Activated CD8-positive, alpha-beta memory T cell treated with anti-CD3 and anti-CD28 coated beads for 36 hours (primary cell): ENCODE results near the gene CDK9. TPM values are rescaled to one million over a fixed set of nuclear protein-coding genes. Genes with fewer than 3 reads are reported as not detected.
"Not testable (repeated sequence)": the region's sequence is repeated elsewhere in the genome, so short reads cannot be mapped to it uniquely, and the experiment has no call there.

ENCODE experiments used
- CTCF ChIA-PET: fragments of 350-600 bp; sonication (Branson Sonifier 250); formaldehyde crosslinking; loops from one replicate; lab custom pipeline; 2021; ENCODE audit warnings: antibody characterized with exemption; lab: Charles Lee
- POLR2A ChIA-PET: fragments of 350-600 bp; sonication (Branson Sonifier 250); formaldehyde crosslinking; loops from one replicate; lab custom pipeline; 2021; ENCODE audit warnings: antibody characterized with exemption; lab: Charles Lee
- total RNA-seq, 2 experiments: library from RNA; stranded (reverse); gene quantifications; one replicate each; pipeline ENCODE4 v1.2.3, GENCODE V29; 2021

Gene CDK9
- total RNA-seq, 2 experiments from 2014 or later, result 103 to 109 TPM

- POLR2A ChIA-PET, result no interaction called here
- CTCF ChIA-PET, result interaction anchor here (1.0 to 1.2 kb wide), 2 partner anchors 99 to 157 kb away, joined by 3 read pairs; no protein-coding TSS in a partner anchor
These were observed 39.7 kb downstream of the CDK9 start for GRCh38 chr9:127825319-127826051.

DNA sequence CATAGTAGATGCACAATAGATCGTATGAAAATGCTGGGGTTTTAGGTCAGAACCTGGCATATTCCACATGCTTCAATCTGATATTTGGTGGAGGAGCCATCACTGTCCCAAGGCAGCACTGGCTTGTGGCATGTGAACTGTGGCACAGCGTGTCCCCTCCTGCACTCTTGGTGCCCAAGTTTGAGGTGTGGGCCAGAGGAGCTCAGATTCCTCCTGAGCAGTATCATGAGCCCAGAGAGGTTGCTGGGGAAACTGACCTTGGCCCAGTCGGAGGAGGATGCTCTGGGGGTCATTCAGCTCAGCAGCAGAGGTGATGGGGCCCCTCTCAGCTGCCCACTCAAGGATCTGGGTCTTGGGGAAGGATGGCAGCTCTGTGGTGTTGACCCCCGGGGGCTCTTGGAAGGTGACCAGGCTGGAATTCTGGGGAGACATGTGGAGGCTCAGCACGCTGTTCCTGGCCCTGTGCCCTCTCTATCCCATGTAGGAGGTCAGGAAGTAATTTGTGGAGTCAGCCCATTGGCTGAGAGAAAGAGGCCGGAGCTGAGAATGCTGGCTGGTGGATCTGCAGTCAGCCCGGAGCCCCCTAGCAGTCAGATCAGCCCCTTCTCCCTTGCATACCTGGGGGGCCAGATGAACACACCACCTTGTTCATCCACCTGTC lies 40.5 kb downstream of the CDK9 start:
- POLR2A ChIA-PET, result interaction anchor here (0.5 to 0.6 kb wide), 2 partner anchors 128 to 486 kb away, joined by 4 to 5 read pairs; no protein-coding TSS in a partner anchor
- CTCF ChIA-PET, result no interaction called here

DNA sequence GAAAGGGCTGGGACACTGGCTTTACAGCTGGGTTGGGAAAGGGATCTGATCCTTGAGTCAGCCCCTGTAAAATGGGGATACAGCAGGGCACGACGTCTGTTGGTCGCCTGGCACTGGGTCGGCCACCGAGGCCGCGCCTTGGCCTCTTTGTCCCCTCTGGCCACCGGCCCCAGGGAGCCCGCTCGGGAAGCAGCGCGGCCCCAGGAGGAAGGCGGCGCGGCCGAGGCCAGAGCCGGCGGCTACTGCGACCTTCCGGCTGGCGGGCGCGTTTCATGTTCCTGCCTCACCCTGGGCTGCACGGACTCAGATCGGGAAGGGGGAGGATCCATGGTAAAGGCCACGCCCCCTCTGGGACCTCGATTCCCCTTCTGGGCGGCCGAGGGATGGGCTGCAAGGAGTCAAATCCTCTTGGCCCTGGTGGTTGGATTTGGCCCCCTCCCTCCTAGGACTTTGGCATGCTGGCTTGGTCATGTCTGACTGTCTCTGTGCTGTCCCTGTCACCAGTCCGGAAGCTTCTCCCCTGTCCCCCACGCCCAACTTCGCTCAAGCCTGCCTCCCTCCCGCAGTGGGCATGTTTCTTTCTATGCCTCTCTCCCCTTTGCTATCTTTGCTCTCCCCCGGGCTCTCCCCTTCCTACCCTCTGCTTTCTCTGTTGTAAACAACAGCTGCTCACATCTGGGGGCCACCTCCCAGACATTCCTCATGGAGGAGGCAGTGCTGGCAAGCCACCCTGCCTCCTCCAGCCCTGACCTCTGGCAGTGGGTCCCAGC lies 42.6 kb downstream of the CDK9 start:
- POLR2A ChIA-PET, result interaction anchor here (0.7 kb wide), 1 partner anchor 54 kb away, joined by 7 read pairs; no protein-coding TSS in a partner anchor
- CTCF ChIA-PET, result no interaction called here

DNA sequence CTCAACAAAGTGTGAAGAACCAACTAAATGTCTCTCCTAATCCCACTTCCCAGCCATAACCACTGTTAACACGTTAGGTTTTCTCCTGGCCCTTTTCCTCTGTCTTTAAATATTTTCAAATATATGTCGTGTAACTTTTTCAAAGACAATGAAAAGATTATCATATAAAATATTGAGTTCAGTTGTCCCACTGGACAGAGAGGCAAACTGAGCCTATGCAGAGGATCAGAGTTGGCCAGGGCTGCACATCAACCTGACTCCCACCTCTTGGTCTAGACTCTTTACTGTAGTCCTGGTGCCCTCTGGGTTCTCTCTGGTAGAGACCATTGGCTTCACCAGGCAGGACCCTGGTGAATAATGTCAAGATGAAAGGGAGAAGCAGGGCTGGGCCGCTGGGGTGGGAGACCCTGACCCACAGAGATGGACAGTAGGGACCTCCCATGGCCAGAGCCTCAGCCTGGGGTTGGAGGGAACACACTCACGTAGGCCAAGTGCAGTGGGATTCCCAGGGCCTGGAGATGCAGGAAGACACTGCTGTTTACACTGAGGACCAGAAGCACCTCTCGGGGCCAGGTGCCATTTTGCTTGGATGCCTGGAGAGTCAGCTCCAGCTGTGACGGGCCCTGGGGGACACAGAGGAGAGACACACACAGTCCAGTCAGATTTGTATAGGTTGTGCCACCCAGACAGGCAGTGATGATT lies 43.5 kb downstream of the CDK9 start:
- CTCF ChIA-PET, result interaction anchor here (0.5 kb wide), 1 partner anchor 275 kb away, joined by 3 read pairs; no protein-coding TSS in a partner anchor
- POLR2A ChIA-PET, result no interaction called here

- ChIA-PET CTCF (no interaction called here), POLR2A (no interaction called here)
These were observed 46.4 kb downstream of the CDK9 start for GRCh38 chr9:127832248-127832647.

GRCh38 chr9:127833555-127833954 lies 47.7 kb downstream of the CDK9 start:
- POLR2A ChIA-PET, result no interaction called here
- CTCF ChIA-PET, result interaction anchor here (0.7 kb wide), 1 partner anchor 50 kb away, joined by 4 read pairs; no protein-coding TSS in a partner anchor

DNA sequence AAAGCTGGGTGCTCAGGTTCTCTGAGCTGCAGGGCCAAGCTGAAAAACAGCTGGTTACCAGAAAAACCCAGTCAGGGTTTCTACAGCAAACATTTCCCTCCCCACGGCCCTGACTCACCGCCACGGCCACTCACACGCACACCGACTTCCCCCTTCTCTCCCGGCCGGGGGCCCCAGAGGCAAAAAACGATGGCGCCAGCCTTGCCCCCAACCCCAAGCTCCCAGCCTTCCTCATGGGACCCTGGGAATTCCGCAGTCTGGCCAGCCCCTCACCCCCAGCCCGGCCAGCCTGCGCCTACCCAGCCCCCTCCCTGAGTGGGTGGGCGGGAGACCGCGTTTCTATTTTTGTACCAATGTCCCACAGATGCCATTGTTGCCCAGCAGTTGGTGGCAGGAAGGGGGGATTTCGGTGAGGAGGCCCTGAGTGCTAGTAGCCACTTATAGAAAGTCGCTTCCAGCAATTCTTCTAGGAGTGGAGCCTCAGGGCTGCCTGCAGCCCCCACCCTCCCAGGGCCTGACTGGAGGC lies 50.2 kb downstream of the CDK9 start:
- POLR2A ChIA-PET, result no interaction called here
- CTCF ChIA-PET, result interaction anchor here (1.0 to 2.2 kb wide), 2 partner anchors 34 to 282 kb away, joined by 3 to 4 read pairs; no protein-coding TSS in a partner anchor

- CTCF ChIA-PET, result interaction anchor here (2.2 kb wide), 1 partner anchor 33 kb away, joined by 4 read pairs; no protein-coding TSS in a partner anchor
- POLR2A ChIA-PET, result not testable (repeated sequence)
These were observed 50.7 kb downstream of the CDK9 start for GRCh38 chr9:127836561-127836960.

GRCh38 chr9:127837346-127837745 lies 51.5 kb downstream of the CDK9 start:
- ChIA-PET CTCF (interaction anchor here (0.6 to 2.2 kb wide), 2 partner anchors 13 to 32 kb away, joined by 4 read pairs; no protein-coding TSS in a partner anchor), POLR2A (no interaction called here)

- ChIA-PET POLR2A (no interaction called here), CTCF (no interaction called here)
These were observed 52.7 kb downstream of the CDK9 start for GRCh38 chr9:127838375-127839078.

Other genes starting within 250 kb of the CDK9 start
- 10 to 100 TPM; 18.3 to 22.8 TPM for gene STXBP1, start 173.8 kb upstream of the CDK9 start, total RNA-seq
- not detected for gene CFAP157, start 79.0 kb upstream of the CDK9 start, total RNA-seq
- gene PTRH1, start 70.4 kb upstream of the CDK9 start, total RNA-seq, result 10 to 100 TPM; 27.8 to 28.8 TPM
- 1 to 10 TPM; 1.3 to 1.4 TPM for gene TTC16, start 70.0 kb upstream of the CDK9 start, total RNA-seq
- 10 to 100 TPM; 24.9 TPM for gene TOR2A, start 50.7 kb upstream of the CDK9 start, total RNA-seq
- gene SH2D3C, start 7.4 kb upstream of the CDK9 start, total RNA-seq, result 10 to 100 TPM; 17.4 to 18.3 TPM
- gene FPGS, start 16.8 kb downstream of the CDK9 start, total RNA-seq, result 100 to 1,000 TPM; 106 to 107 TPM
- 10 to 100 TPM; 19.0 to 20.5 TPM for gene ENG, start 68.6 kb downstream of the CDK9 start, total RNA-seq
- gene AK1, start 91.6 kb downstream of the CDK9 start, total RNA-seq, result 10 to 100 TPM; 11.6 to 12.6 TPM
- 10 to 100 TPM; 52.6 to 61.1 TPM for gene ST6GALNAC6, start 113.6 kb downstream of the CDK9 start, total RNA-seq
- gene ST6GALNAC4, start 131.0 kb downstream of the CDK9 start, total RNA-seq, result 10 to 100 TPM; 44.1 to 44.2 TPM
- gene PIP5KL1, start 144.7 kb downstream of the CDK9 start, total RNA-seq, result 1 to 10 TPM; 1.0 to 2.5 TPM
- gene DPM2, start 151.8 kb downstream of the CDK9 start, total RNA-seq, result 10 to 100 TPM; 74.8 to 76.5 TPM
- 10 to 100 TPM; 47.3 to 48.5 TPM for gene EEIG1, start 195.0 kb downstream of the CDK9 start, total RNA-seq